HEK293 (cell line): ENCODE results near the gene NTNG1.

Experiments used
- CTCF ChIA-PET: fragments of 350-600 bp; formaldehyde crosslinking; extraction: SDS; loops from one replicate; lab custom pipeline; 2021; ENCODE audit warnings: antibody characterized with exemption; lab: Yijun Ruan, JAX
- POLR2A ChIA-PET: fragments of 300-600 bp; formaldehyde crosslinking; extraction: SDS; loops from one replicate; lab custom pipeline; 2020; ENCODE audit warnings: antibody characterized with exemption, inconsistent platforms; lab: Yijun Ruan, JAX
- H3K27ac ChIP-seq: fragments of 200-500 bp; sonication (Bioruptor generic); 2 replicates; pipeline ENCODE4 v1.5.1; 2014; ENCODE audit warnings: low read depth, low read length, control low read depth, inconsistent platforms; ENCODE audit errors: extremely low read depth
- H3K36me3 ChIP-seq, 2 experiments: fragments of 200-500 bp in 1 of 2; sonication (Bioruptor generic) in 1 of 2; 1 replicate in 1 of 2; 2 replicates in 1 of 2; pipeline ENCODE4 v1.5.1; 2014 to 2017; ENCODE audit warnings: inconsistent platforms in 2 of 2, low read length in 2 of 2; ENCODE audit not compliant: control insufficient read depth in 2 of 2, insufficient read depth in 1 of 2
- H3K4me1 ChIP-seq: fragments of 200-500 bp; sonication (Bioruptor generic); 2 replicates; pipeline ENCODE4 v1.5.1; 2014; ENCODE audit warnings: mild to moderate bottlenecking, low read length, inconsistent platforms; ENCODE audit not compliant: control insufficient read depth, insufficient read depth
- H3K4me3 ChIP-seq: 2 replicates; pipeline ENCODE4 v1.5.1; 2011; ENCODE audit warnings: low read depth, mild to moderate bottlenecking, control low read depth, low read length, moderate library complexity
- H3K9me3 ChIP-seq: fragments of 200-500 bp; sonication (Bioruptor generic); 2 replicates; pipeline ENCODE4 v1.5.1; 2014; ENCODE audit warnings: low read depth, low read length, inconsistent platforms; ENCODE audit not compliant: control insufficient read depth, insufficient read depth
- GFI1B ChIP-seq: fragments of 450-650 bp; formaldehyde crosslinking; IDR thresholded peaks from 2 replicates; pipeline ENCODE4 v1.5.1; 2016; ENCODE audit warnings: missing biosample characterization, missing genetic modification characterization
- GLIS1 ChIP-seq: fragments of 450-650 bp; formaldehyde crosslinking; IDR thresholded peaks from 2 replicates; pipeline ENCODE4 v1.5.1; 2016; ENCODE audit warnings: missing biosample characterization, missing genetic modification characterization
- REPIN1 ChIP-seq: fragments of 450-650 bp; formaldehyde crosslinking; IDR thresholded peaks from 2 replicates; pipeline ENCODE4 v1.5.1; 2017; ENCODE audit warnings: missing biosample characterization, missing genetic modification characterization, low read depth
- WT1 ChIP-seq: fragments of 450-650 bp; formaldehyde crosslinking; IDR thresholded peaks from 2 replicates; pipeline ENCODE4 v1.5.1; 2016; ENCODE audit warnings: missing biosample characterization, missing genetic modification characterization
- ZFP3 ChIP-seq: fragments of 450-650 bp; formaldehyde crosslinking; IDR thresholded peaks from 2 replicates; pipeline ENCODE4 v1.5.1; 2016; ENCODE audit warnings: low read depth, missing biosample characterization, missing genetic modification characterization
- ZNF10 ChIP-seq: fragments of 450-650 bp; formaldehyde crosslinking; IDR thresholded peaks from 2 replicates; pipeline ENCODE4 v1.5.1; 2017; ENCODE audit warnings: missing biosample characterization, missing genetic modification characterization
- ZNF112 ChIP-seq: fragments of 450-650 bp; formaldehyde crosslinking; IDR thresholded peaks from 2 replicates; pipeline ENCODE4 v1.5.0; 2017; ENCODE audit warnings: missing biosample characterization, missing genetic modification characterization
- ZNF140 ChIP-seq: fragments of 450-650 bp; formaldehyde crosslinking; IDR thresholded peaks from 2 replicates; pipeline ENCODE4 v1.5.1; 2016; ENCODE audit warnings: missing biosample characterization, missing genetic modification characterization
- ZNF174 ChIP-seq: fragments of 450-650 bp; formaldehyde crosslinking; IDR thresholded peaks from 2 replicates; pipeline ENCODE4 v1.5.0; 2017; ENCODE audit warnings: missing biosample characterization, mild to moderate bottlenecking, missing genetic modification characterization
- ZNF223 ChIP-seq: fragments of 450-650 bp; formaldehyde crosslinking; IDR thresholded peaks from 2 replicates; pipeline ENCODE4 v1.5.1; 2016; ENCODE audit warnings: missing biosample characterization, missing genetic modification characterization
- ZNF23 ChIP-seq: fragments of 450-650 bp; formaldehyde crosslinking; IDR thresholded peaks from 2 replicates; pipeline ENCODE4 v1.5.1; 2016; ENCODE audit warnings: missing biosample characterization, missing genetic modification characterization, borderline replicate concordance
- ZNF324 ChIP-seq: fragments of 450-650 bp; formaldehyde crosslinking; IDR thresholded peaks from 2 replicates; pipeline ENCODE4 v1.5.1; 2016; ENCODE audit warnings: missing biosample characterization, missing genetic modification characterization
- ZNF335 ChIP-seq: fragments of 450-650 bp; formaldehyde crosslinking; conservative IDR thresholded peaks from 2 replicates; pipeline ENCODE4 v1.5.1; 2016; ENCODE audit warnings: missing biosample characterization, missing genetic modification characterization
- ZNF350 ChIP-seq: fragments of 450-650 bp; formaldehyde crosslinking; IDR thresholded peaks from 2 replicates; pipeline ENCODE4 v1.5.0; 2017; ENCODE audit warnings: missing biosample characterization, mild to moderate bottlenecking, missing genetic modification characterization
- ZNF394 ChIP-seq: fragments of 450-650 bp; formaldehyde crosslinking; IDR thresholded peaks from 2 replicates; pipeline ENCODE4 v1.5.1; 2016; ENCODE audit warnings: missing biosample characterization, missing genetic modification characterization, mild to moderate bottlenecking, moderate library complexity, borderline replicate concordance
- ZNF521 ChIP-seq: fragments of 450-650 bp; formaldehyde crosslinking; IDR thresholded peaks from 2 replicates; pipeline ENCODE4 v1.5.1; 2017; ENCODE audit warnings: missing biosample characterization, mild to moderate bottlenecking, missing genetic modification characterization
- ZNF571 ChIP-seq: fragments of 450-650 bp; formaldehyde crosslinking; IDR thresholded peaks from 2 replicates; pipeline ENCODE4 v1.5.0; 2017; ENCODE audit warnings: missing biosample characterization, missing genetic modification characterization
- ZNF585B ChIP-seq: fragments of 450-650 bp; formaldehyde crosslinking; IDR thresholded peaks from 2 replicates; pipeline ENCODE4 v1.5.1; 2016; ENCODE audit warnings: missing biosample characterization, missing genetic modification characterization
- ZNF596 ChIP-seq: fragments of 450-650 bp; IDR thresholded peaks from 2 replicates; pipeline ENCODE4 v1.5.0; 2018; ENCODE audit warnings: missing biosample characterization, mild to moderate bottlenecking, missing genetic modification characterization, moderate library complexity
- ZNF624 ChIP-seq: fragments of 450-650 bp; formaldehyde crosslinking; IDR thresholded peaks from 2 replicates; pipeline ENCODE4 v1.5.1; 2017; ENCODE audit warnings: missing biosample characterization, missing genetic modification characterization
- TF ChIP-seq, protein P1 (sequence below): fragments of 450-650 bp; formaldehyde crosslinking; IDR thresholded peaks from 2 replicates; pipeline ENCODE4 v1.5.1; 2016; ENCODE audit warnings: missing biosample characterization, missing genetic modification characterization
- TF ChIP-seq, protein P2 (sequence below): fragments of 450-650 bp; formaldehyde crosslinking; IDR thresholded peaks from 2 replicates; pipeline ENCODE4 v1.5.1; 2016; ENCODE audit warnings: missing biosample characterization, missing genetic modification characterization
- TF ChIP-seq, protein P3 (sequence below): fragments of 450-650 bp; formaldehyde crosslinking; IDR thresholded peaks from 2 replicates; pipeline ENCODE4 v1.5.1; 2017; ENCODE audit warnings: missing biosample characterization, missing genetic modification characterization
- TF ChIP-seq, protein P4 (sequence below): fragments of 450-650 bp; formaldehyde crosslinking; optimal IDR thresholded peaks from 2 replicates; pipeline ENCODE3; 2016; ENCODE audit warnings: missing biosample characterization, mild to moderate bottlenecking, missing genetic modification characterization
- TF ChIP-seq, protein P5 (sequence below): fragments of 450-650 bp; formaldehyde crosslinking; IDR thresholded peaks from 2 replicates; pipeline ENCODE4 v1.5.1; 2016; ENCODE audit warnings: missing biosample characterization, missing genetic modification characterization

The NTNG1 gene

DNA sequence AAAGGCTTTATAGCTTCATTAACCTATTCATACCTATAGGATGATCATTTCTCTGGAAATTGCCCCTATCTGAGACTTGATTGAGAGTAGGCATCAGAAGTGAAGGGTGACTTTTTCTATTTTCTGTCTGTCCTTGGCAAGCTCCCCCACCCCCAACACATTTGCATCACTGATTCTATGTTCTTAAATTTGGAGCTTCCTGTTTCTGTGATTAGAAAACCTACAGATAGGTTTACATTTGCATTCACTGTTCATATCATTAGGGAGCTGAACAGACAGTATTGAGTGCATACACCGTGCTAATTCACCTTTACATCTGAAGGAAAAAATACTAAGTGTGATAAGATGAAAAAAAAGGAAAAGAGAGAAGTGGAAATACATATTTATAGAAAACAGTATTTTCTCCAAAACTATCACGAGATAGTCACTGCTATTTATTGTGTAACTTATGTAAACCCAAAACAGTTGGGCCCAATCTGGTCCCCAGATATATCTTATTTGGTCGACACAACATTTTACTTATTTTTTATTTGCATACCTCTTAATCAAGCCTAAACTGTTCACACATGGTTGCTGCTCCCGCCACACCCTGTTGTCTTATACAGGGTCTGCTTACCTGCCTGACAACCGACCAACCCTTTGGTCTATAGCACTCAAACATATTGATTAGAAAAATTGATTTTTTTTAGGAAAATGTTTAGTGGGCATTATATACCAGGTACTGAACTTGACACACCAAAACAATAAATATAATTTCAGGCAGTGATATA lies 218.8 kb downstream of the NTNG1 start:
- Histone ChIP-seq H3K36me3 (no peaks in the 10 kb centered on the region), H3K27ac (no peak overlapping the region), H3K4me1 (no peaks in the 10 kb centered on the region), H3K9me3 (no peaks in the 10 kb centered on the region), H3K4me3 (no peak overlapping the region)
- ChIA-PET CTCF (interaction anchor here (0.6 to 1.0 kb wide), 2 partner anchors 40 to 71 kb away, joined by 3 read pairs; no protein-coding TSS in a partner anchor), POLR2A (no interaction called here)
- TF ChIP-seq ZNF174 (tag by site-specific recombination) (no peak), ZFP3 (tag by site-specific recombination) (no peak), GFI1B (tag by site-specific recombination) (no peak), ZNF335 (no peak)
- TF ChIP-seq, protein P1, sequence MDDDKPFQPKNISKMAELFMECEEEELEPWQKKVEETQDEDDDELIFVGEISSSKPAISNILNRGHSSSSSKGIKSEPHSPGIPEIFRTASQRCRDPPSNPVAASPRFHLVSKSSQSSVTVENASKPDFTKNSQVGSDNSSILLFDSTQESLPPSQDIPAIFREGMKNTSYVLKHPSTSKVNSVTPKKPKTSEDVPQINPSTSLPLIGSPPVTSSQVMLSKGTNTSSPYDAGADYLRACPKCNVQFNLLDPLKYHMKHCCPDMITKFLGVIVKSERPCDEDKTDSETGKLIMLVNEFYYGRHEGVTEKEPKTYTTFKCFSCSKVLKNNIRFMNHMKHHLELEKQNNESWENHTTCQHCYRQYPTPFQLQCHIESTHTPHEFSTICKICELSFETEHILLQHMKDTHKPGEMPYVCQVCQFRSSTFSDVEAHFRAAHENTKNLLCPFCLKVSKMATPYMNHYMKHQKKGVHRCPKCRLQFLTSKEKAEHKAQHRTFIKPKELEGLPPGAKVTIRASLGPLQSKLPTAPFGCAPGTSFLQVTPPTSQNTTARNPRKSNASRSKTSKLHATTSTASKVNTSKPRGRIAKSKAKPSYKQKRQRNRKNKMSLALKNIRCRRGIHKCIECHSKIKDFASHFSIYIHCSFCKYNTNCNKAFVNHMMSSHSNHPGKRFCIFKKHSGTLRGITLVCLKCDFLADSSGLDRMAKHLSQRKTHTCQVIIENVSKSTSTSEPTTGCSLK = no peak

DNA sequence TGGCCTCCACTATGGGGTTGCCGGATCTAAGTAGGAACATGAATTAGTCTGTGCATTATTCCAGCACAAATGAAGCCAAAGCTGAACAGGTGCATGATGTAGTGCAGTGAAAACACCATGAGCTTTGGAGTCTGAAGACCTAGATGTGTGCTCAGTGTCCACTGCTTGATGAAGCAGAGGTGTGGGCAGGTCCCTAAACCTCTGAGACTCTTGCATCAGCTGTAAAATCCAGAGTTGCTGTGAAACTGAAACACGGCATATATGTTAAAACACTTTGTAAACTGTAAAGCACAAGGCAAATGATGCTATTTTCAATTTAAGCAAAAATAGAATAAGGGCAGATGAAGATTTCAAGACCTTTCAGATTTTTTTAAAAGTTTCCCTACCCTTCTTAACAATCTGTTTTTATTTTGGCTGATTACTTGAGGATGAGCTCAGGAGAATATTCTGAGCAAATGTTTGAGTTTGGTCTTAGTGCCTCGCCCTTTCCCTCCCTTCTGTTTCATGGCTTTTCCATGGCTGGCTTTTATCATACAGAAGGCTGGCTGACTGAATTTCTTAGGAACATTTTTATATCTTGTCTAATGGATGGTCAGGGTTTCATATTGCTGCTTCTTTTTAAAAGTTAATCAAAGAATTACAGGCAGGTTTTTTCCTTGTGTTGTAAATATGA lies 221.8 kb downstream of the NTNG1 start:
- POLR2A ChIA-PET = no interaction called here
- Histone ChIP-seq H3K4me3 (no peak overlapping the region), H3K36me3 (no peaks in the 10 kb centered on the region), H3K9me3 (no peaks in the 10 kb centered on the region), H3K27ac (no peak overlapping the region), H3K4me1 (no peaks in the 10 kb centered on the region)
- TF ChIP-seq GLIS1 (tag by site-specific recombination) = no peak
- TF ChIP-seq ZNF223 (tag by site-specific recombination) = no peak
- no peak for TF ChIP-seq ZNF521
- TF ChIP-seq, protein P2, sequence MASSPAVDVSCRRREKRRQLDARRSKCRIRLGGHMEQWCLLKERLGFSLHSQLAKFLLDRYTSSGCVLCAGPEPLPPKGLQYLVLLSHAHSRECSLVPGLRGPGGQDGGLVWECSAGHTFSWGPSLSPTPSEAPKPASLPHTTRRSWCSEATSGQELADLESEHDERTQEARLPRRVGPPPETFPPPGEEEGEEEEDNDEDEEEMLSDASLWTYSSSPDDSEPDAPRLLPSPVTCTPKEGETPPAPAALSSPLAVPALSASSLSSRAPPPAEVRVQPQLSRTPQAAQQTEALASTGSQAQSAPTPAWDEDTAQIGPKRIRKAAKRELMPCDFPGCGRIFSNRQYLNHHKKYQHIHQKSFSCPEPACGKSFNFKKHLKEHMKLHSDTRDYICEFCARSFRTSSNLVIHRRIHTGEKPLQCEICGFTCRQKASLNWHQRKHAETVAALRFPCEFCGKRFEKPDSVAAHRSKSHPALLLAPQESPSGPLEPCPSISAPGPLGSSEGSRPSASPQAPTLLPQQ (tag by site-specific recombination) = no peak
- no peak for TF ChIP-seq ZNF23 (tag by site-specific recombination)
- TF ChIP-seq REPIN1 = no peak
- no peak for TF ChIP-seq ZFP3 (tag by site-specific recombination)
- no peak for TF ChIP-seq ZNF140 (tag by site-specific recombination)
- CTCF ChIA-PET = no interaction called here

DNA sequence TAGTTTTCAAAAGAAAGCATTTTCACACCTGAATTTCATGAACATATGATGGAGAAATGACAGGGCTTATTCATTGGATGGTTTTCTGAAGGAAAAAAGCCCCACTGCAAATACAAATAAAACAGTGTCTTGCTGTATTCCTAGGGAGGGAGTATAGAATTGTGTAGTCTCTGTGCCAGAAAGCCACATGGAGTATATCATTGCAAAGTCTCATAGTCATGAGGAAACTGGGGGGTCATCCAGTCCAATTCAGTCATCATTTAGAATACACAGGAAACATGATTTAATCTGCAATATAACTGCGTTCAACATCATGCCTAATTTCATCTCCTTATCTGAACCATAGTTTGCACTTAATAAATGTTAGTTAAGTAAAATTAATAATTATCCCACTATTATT lies 222.3 kb downstream of the NTNG1 start:
- CTCF ChIA-PET = no interaction called here
- POLR2A ChIA-PET = no interaction called here
- H3K4me1 ChIP-seq = no peaks in the 10 kb centered on the region
- no peak for TF ChIP-seq ZNF324 (tag by site-specific recombination)
- no peak for TF ChIP-seq ZNF140 (tag by site-specific recombination)
- TF ChIP-seq, protein P3, sequence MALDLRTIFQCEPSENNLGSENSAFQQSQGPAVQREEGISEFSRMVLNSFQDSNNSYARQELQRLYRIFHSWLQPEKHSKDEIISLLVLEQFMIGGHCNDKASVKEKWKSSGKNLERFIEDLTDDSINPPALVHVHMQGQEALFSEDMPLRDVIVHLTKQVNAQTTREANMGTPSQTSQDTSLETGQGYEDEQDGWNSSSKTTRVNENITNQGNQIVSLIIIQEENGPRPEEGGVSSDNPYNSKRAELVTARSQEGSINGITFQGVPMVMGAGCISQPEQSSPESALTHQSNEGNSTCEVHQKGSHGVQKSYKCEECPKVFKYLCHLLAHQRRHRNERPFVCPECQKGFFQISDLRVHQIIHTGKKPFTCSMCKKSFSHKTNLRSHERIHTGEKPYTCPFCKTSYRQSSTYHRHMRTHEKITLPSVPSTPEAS = no peak
- TF ChIP-seq ZNF394 = no peak
- no peak for TF ChIP-seq ZNF585B (tag by site-specific recombination)
- TF ChIP-seq, protein P4, sequence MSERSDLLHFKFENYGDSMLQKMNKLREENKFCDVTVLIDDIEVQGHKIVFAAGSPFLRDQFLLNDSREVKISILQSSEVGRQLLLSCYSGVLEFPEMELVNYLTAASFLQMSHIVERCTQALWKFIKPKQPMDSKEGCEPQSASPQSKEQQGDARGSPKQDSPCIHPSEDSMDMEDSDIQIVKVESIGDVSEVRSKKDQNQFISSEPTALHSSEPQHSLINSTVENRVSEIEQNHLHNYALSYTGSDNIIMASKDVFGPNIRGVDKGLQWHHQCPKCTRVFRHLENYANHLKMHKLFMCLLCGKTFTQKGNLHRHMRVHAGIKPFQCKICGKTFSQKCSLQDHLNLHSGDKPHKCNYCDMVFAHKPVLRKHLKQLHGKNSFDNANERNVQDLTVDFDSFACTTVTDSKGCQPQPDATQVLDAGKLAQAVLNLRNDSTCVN (tag by site-specific recombination) = no peak
- no peak for TF ChIP-seq ZNF596 (tag by site-specific recombination)
- TF ChIP-seq ZNF624 = no peak
- no peak for TF ChIP-seq ZNF23 (tag by site-specific recombination)
- TF ChIP-seq WT1 = no peak
- no peak for TF ChIP-seq ZNF10 (tag by site-specific recombination)
- no peak for TF ChIP-seq ZNF571 (tag by site-specific recombination)
- TF ChIP-seq, protein P5, sequence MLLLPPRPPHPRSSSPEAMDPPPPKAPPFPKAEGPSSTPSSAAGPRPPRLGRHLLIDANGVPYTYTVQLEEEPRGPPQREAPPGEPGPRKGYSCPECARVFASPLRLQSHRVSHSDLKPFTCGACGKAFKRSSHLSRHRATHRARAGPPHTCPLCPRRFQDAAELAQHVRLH (tag by site-specific recombination) = no peak
- TF ChIP-seq ZNF350 = no peak
- no peak for TF ChIP-seq ZNF112 (tag by site-specific recombination)

More for the DNA sequence above, 222.3 kb downstream of the NTNG1 start:
- Histone ChIP-seq H3K27ac (no peak overlapping the region), H3K4me3 (no peak overlapping the region), H3K9me3 (no peaks in the 10 kb centered on the region), H3K36me3 (no peaks in the 10 kb centered on the region)
